Activated T-helper 1 cell treated with anti-CD3 and anti-CD28 coated beads, Interleukin-12 subunit alpha, Interleukin-12 subunit beta, Interleukin-2, Interleukin-4 antibody, amounts not matched to agents 30 ng/mL and 10 ng/mL and 1 ng/mL, durations not matched to agents 14 hours and 24 hours and 36 hours (primary cell): ENCODE measurements around the gene MFAP4. TPM values are rescaled to one million over a fixed set of nuclear protein-coding genes. Genes with fewer than 3 reads are reported as not detected.
A peak's percentile ranks its signal among the peaks of the same experiment; 100 is the strongest.

Experiments used
- DNase-seq: peaks from one replicate; pipeline ENCODE4 v3.0.0; 2021; ENCODE audit warnings: low spot score
- H3K27ac Mint-ChIP-seq: one replicate; pipeline ENCODE4 v1.8.0; 2021; ENCODE audit warnings: mild to moderate bottlenecking, mixed read lengths
- H3K27me3 Mint-ChIP-seq: one replicate; pipeline ENCODE4 v1.8.0; 2022; ENCODE audit warnings: mild to moderate bottlenecking, moderate library complexity, mixed read lengths; ENCODE audit not compliant: insufficient read depth
- H3K36me3 Mint-ChIP-seq: one replicate; pipeline ENCODE4 v1.8.0; 2021; ENCODE audit warnings: low read depth, mixed read lengths
- H3K4me1 Mint-ChIP-seq: one replicate; pipeline ENCODE4 v1.8.0; 2021; ENCODE audit warnings: low read depth, mixed read lengths
- H3K4me3 Mint-ChIP-seq: one replicate; pipeline ENCODE4 v1.8.0; 2021; ENCODE audit warnings: mild to moderate bottlenecking, moderate library complexity, mixed read lengths
- H3K9me3 Mint-ChIP-seq: one replicate; pipeline ENCODE4 v1.8.0; 2021; ENCODE audit warnings: mixed read lengths
- intact Hi-C: fragments of 100-400 bp; cut with micrococcal nuclease; formaldehyde crosslinking; loops from one replicate; pipeline ENCODE4 v1.15.1; 2024
- total RNA-seq: library from RNA; stranded (reverse); gene quantifications from 2 replicates; pipeline ENCODE4 v1.2.3, GENCODE V29; 2022

The MFAP4 gene
- total RNA-seq, 1 donor from 2014 or later: not detected

DNA sequence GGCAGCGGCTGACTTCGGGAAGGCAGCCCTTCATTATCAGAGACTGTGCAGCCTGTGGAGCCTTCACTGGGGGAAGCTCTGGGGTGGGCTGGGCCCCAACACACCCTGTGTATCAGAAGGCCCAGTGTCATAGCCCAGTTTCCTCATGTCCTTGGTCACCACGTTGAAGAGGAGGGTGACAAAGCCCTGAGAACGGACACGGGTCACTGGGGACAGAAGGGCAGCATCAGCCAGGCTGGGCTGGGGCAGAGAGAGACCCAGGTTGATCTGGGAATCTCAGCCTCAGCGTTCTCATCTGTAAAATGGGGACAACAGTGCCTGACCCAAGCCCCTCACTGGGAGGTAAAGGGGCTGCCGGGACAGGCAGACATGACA is 43.7 kb downstream of the MFAP4 start:
- Mint-ChIP-seq H3K4me1 (no peaks in the 10 kb centered on the region), H3K9me3 (no peaks in the 10 kb centered on the region), H3K27me3 (peaks cover 3% of the 10 kb centered on the region), H3K4me3 (no peak overlapping the region), H3K36me3 (no peaks in the 10 kb centered on the region), H3K27ac (no peak overlapping the region)
- no peak for DNase-seq
- intact Hi-C loops: no loop called here

DNA sequence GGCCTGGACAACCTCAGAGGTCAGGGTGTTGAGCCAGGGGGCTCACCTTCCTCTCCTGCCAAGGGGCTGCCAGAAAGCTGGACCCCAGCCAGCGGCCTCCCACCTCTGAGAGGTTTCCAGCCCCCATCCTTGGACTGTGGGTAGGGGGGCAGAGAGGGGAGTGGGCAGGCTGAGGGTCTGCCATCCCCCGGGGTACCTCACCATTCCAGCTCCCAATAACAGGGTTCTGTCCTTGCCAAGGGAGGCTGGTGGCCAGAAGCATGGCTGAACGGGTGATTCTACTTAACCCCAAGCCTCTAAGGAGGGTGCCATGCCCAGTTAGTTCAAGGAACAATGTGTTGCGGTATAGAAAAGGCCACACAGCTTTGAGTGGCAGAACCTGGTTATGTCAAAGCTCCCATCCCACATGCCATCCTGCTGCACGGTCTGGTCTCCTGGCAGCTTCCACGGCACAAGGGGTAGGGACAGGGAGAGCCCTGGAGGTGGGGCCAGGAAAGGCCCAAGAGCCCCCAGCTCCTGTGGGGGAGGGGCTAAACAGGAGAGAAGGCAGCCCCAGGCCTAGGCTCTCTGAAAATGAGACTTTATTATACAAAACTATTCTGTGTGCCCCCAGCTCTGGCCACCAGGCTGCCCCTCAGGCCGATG is 44.3 kb downstream of the MFAP4 start:
- no peak for DNase-seq
- Mint-ChIP-seq H3K27ac (no peak overlapping the region), H3K36me3 (no peaks in the 10 kb centered on the region), H3K4me1 (no peaks in the 10 kb centered on the region), H3K9me3 (no peaks in the 10 kb centered on the region), H3K4me3 (no peak overlapping the region), H3K27me3 (peaks cover 3% of the 10 kb centered on the region)
- intact Hi-C loops: no loop called here

DNA sequence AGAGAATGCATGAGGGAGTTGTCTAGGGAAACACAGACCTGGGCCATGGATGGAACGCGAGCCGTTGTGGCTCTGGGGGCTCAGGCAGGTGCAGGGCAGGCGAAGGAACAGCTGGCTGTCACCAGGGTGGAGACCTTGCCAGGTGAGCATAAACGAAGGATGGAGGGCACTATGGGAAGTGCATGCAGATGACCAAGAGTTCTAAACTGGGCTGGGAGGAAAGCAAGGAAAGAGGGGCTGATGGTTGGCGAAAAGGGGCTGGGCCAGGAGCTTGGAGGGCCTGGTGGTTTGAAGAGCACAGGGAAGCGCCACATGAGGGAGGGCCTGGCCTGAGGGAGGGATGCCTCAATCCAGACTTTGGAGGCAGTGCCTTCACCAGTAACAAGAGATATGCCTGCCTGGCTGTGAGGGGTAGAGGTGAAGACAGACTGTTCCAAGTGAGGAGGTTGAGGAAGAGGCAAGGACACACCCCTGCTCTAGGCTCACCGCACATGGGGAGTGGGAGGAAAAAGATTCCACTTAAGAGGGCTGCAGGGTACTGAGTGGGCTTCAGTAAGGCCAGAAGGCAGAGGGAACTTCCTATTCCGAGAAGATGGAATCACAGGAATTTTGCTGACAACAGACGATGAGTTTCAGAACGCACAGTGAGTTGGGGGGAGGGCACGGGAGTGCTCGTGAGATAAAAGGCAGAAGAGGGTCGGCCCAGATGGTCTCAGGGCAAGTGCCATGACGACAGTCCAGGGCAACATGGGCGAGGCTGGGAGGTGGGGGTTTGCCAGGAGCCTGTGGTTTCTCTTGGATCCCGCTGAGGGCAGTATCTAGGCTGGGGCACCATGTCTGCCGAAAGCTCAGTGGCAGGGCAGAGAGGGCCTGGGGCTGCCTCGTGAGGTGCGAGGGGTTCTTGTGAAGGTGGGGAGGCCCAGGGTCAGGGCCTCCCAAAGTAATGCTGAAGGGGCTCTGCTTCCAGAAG is 45.1 kb downstream of the MFAP4 start:
- Mint-ChIP-seq H3K4me1 (no peaks in the 10 kb centered on the region), H3K27ac (no peak overlapping the region), H3K27me3 (peaks cover 5% of the 10 kb centered on the region), H3K4me3 (no peak overlapping the region), H3K36me3 (no peaks in the 10 kb centered on the region), H3K9me3 (no peaks in the 10 kb centered on the region)
- intact Hi-C loops: no loop called here
- no peak for DNase-seq

DNA sequence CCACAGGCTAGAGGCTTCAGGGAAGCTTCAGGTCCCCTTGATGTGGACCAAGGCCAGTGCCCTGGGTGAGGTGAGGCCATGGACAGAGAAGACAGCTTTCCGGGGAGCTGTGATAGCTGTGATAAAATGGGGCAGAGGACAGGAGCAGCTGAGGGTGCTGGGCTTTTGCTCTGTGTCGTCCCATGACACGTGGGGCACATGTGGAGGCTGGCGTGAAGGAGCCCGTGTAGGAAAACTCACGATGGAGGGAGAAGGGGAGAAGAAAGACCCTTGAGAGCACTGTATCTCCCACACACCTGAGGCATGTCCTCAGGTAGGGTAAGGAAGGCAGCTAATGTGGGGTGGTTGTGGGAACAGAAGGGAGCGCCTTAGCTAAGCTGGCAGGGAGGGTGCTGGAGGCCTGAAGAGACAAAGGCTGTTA is 45.8 kb downstream of the MFAP4 start:
- no peaks in the 10 kb centered on the region for H3K4me1 Mint-ChIP-seq
- DNase-seq: no peak
- H3K9me3 Mint-ChIP-seq: no peaks in the 10 kb centered on the region
- H3K27ac Mint-ChIP-seq: no peak overlapping the region
- H3K4me3 Mint-ChIP-seq: no peak overlapping the region
- H3K36me3 Mint-ChIP-seq: no peaks in the 10 kb centered on the region
- intact Hi-C loops: no loop called here
- H3K27me3 Mint-ChIP-seq: peaks cover 6% of the 10 kb centered on the region

DNA sequence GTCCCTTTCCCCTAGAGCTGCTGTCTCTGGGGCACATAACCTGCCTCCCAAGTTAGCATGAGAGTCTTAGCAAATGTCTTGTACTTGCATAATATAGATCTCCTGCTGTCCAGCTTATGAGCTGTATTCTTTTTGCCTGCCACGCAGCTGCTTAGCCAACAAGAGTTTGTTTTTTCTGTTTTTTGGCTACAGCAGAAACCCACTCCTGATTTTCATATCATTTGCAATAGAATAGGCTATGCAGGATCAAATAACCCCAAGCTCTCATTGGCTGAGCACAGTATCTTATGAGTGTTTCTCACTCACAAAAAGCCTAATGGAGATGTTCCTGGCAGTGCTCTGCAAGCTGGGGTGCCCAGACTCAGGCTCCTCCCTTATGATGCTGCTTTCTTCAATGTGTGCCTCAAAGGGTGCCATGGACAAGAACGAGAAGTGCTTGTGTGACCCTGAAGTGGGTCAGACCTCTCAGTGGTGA is 47.6 kb downstream of the MFAP4 start:
- Mint-ChIP-seq H3K9me3 (no peaks in the 10 kb centered on the region), H3K4me3 (no peak overlapping the region), H3K27ac (no peak overlapping the region), H3K4me1 (no peaks in the 10 kb centered on the region), H3K27me3 (peaks cover 6% of the 10 kb centered on the region), H3K36me3 (no peaks in the 10 kb centered on the region)
- no peak for DNase-seq
- intact Hi-C loops: no loop called here

DNA sequence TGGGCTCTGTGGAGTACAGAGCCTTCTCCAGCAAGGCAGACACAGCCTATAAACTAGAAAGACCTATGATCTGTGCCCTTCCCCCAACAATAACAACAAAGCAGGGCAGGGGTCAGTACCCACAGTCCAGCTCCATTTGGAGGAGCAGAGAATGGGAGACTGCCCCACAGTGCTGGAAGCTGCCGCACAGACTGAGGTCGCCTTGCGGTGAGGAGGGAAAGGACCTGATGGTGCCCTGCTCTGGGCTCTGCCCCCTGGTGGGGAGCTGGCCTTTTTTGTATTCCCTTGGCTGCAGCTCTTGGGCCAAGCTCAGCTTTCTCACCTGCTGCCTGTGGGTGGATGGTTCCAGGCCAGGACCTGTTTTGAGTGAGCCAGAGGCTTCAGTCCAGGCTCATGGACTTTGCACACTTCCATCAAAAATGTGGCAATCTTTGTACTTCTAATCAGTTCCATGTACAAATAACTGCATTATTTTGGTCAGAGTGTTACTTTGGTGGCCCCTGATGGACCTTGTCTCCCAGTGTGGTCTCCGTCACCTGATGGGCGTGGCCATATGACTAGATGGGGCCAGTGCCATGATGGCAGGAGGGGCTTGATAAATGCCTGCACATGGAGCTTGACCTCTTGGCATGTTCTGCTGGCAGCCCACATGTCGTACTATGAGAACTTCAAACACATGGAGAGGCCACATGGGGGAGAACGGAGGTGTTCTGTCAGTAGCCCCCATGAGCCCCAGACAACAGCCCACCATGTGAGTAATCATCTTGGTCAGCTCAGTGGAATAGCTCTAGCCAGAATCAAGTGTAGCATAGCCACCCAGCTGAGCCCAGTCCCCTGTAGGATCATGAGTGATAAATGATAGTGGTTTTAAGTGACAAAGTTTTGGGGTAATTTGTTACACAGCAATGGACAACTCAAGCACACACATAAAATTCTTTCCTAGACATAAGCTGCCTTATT is 48.7 kb downstream of the MFAP4 start:
- Mint-ChIP-seq H3K4me1 (no peaks in the 10 kb centered on the region), H3K36me3 (no peaks in the 10 kb centered on the region), H3K27ac (no peak overlapping the region), H3K27me3 (peaks cover 6% of the 10 kb centered on the region), H3K4me3 (no peak overlapping the region), H3K9me3 (no peaks in the 10 kb centered on the region)
- DNase-seq: peak; percentile 40
- intact Hi-C loops: no loop called here

DNA sequence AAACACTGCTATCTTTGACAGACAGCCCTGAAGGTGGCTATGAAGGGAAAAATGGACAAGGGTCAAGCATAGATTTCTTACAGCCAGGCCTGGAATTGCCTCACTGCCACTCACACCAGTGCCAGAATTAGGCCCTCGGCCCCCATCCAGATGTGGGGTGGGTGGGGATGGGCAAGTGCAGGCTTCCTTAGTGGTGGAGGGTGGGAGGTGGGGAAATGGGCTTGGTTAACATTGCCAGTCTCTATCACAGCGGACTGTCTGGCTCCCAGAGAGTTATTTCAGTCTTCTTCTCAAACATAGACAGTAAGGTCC is 49.3 kb downstream of the MFAP4 start:
- no peak for DNase-seq
- Mint-ChIP-seq H3K36me3 (no peaks in the 10 kb centered on the region), H3K4me1 (peaks cover 2% of the 10 kb centered on the region), H3K9me3 (no peaks in the 10 kb centered on the region), H3K27ac (no peak overlapping the region), H3K27me3 (peaks cover 6% of the 10 kb centered on the region), H3K4me3 (no peak overlapping the region)
- intact Hi-C loops: no loop called here

DNA sequence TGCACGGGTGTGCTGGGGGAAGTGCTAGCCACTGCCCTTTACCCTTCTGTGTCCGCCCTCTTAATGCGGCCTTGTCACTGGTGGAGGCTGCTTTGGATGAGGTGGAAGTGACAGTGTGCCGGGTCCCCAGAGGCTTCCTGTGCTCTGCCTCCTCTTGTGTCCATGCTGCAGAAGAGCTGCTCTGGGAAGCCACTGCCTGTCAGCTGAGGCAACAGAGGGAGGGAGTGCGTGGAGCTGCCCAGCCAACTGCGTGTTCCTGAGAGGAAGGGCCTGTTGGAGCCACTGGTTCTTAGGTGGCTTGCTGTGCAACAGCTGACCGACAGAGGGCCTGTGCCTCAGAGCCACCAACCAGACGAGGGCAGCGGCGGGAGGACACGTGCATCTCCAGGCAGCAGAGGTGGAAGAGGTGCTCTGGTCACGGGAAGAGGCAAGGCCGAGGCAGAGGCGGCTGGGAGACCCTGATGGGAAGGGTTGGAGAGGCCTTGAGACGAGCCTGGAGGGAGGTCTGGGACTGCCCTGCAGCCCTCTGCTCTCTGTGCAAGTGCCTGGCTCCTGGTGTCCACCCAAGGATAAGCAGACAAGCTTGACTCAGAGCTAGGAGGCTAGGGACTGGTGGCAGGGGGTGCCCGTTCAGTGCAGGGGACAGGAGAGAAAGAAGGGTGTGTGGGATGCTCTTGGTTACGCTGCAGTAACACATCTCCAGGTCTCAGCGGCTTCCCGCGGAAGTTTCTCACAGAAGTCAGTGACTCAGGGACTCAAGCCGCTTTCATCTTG is 49.9 kb downstream of the MFAP4 start:
- no peaks in the 10 kb centered on the region for H3K9me3 Mint-ChIP-seq
- H3K36me3 Mint-ChIP-seq: no peaks in the 10 kb centered on the region
- H3K27ac Mint-ChIP-seq: no peak overlapping the region
- peaks cover 5% of the 10 kb centered on the region for H3K4me1 Mint-ChIP-seq
- H3K27me3 Mint-ChIP-seq: peaks cover 6% of the 10 kb centered on the region
- no peak overlapping the region for H3K4me3 Mint-ChIP-seq
- DNase-seq: no peak
- intact Hi-C loops: no loop called here

DNA sequence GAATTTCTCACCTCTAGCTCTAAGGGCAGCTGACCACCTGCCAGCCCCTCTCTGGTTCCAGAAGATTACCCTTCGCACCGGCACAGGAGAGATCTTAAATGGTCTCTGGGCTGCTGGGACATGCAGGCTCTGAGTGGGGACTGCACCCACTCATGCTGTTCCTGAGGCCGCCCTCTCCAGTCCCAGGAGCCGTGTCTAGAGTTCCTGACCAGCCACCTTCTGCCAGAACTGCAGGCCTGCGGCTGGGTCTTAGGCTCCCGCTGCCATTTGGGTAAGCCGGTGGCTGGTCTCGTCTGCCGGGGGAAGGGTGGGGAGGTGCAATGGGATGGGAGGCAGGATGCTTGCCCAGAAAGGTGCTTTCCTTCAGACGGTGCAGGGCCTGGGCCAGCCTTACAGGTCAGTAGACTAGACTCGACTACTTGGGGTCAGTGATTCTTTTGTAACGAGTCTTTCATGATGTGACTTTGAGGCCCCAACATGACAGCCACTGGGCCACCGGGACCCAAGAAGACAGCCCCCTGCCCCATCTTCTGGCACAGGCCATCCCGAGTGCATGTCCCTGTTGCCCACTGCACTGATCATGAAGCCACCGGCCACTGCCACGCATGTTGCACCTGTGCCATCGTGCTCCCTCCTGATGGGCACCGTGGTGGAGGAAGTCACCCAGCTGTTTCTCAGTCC is 50.9 kb downstream of the MFAP4 start:
- DNase-seq: no peak
- Mint-ChIP-seq H3K27ac (no peak overlapping the region), H3K4me3 (no peak overlapping the region), H3K27me3 (peaks cover 3% of the 10 kb centered on the region), H3K4me1 (peaks cover 5% of the 10 kb centered on the region), H3K36me3 (no peaks in the 10 kb centered on the region), H3K9me3 (no peaks in the 10 kb centered on the region)
- intact Hi-C loops: no loop called here

DNA sequence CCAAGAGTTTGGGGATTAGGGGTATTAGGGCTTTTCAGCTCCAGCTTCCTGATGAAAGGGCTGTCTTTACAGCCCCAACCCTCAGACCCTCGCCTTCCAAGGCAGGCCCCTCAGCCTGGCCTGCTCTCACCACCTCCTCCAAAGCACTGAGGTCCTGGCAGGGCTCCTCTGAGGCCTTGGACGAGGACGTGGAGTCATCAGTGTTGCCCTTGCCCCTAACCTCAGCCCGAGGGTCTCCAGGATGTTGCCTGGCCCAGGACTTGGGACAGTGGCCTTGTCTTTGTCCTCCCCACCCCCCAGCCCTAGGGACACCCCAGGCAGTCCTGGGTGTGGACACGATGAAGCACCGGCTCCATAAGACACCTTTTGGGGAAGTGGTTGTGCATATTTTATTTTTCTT is 52.7 kb downstream of the MFAP4 start:
- intact Hi-C loops: no loop called here
- Mint-ChIP-seq H3K4me3 (no peak overlapping the region), H3K4me1 (peaks cover 5% of the 10 kb centered on the region), H3K9me3 (no peaks in the 10 kb centered on the region), H3K27me3 (peaks cover 5% of the 10 kb centered on the region), H3K36me3 (no peaks in the 10 kb centered on the region), H3K27ac (no peak overlapping the region)
- no peak for DNase-seq

DNA sequence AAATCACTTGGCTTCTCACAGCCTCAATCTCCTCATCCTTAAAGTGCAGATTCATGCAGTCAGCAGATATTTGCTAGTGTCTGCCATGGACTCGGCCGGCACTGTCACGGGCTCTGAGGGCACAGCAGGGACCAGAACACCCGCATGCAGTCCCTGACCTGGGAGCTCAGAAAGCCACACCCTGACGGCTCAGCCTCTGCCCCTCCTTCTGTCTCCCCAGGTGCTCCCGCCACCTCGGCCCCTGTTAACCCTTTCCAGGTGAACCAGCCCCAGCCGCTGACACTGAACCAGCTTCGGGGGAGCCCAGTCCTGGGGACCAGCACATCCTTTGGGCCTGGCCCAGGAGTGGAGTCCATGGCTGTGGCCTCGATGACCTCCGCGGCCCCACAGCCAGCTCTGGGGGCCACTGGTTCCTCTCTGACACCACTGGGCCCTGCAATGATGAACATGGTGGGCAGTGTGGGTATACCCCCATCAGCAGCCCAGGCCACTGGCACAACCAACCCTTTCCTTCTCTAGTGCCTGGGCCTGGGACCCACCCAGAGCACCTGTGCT is 53.2 kb downstream of the MFAP4 start:
- Mint-ChIP-seq H3K27me3 (peaks cover 5% of the 10 kb centered on the region), H3K4me3 (no peak overlapping the region), H3K9me3 (no peaks in the 10 kb centered on the region), H3K36me3 (no peaks in the 10 kb centered on the region), H3K27ac (no peak overlapping the region), H3K4me1 (peaks cover 5% of the 10 kb centered on the region)
- DNase-seq: no peak
- intact Hi-C loops: no loop called here
